Adrenal gland (tissue), 5 donors: ENCODE results near the gene CSAD.

Experiments used
- CTCF ChIP-seq, 6 experiments: fragments of 450-650 bp in 4 of 6; fragments of 200-600 bp in 2 of 6; sonication (generic) in 1 of 6; IDR thresholded peaks; 1 replicate in 5 of 6; 2 replicates in 1 of 6; pipeline versions ENCODE4 v1.5.1 to v1.8.0; 2016 to 2021; ENCODE audit warnings: antibody characterized with exemption in 6 of 6, mild to moderate bottlenecking in 2 of 6, moderate library complexity in 1 of 6
- POLR2A ChIP-seq, 2 donors: fragments of 450-650 bp; IDR thresholded peaks; one replicate each; pipeline ENCODE4 v1.6.1; 2017; ENCODE audit warnings: antibody characterized with exemption in 2 of 2, mild to moderate bottlenecking in 2 of 2, moderate library complexity in 1 of 2
- donor health status: DM: no; HTN: no; CAD: no.

- no peak for TF ChIP-seq CTCF (IDR thresholded peaks at IDR 0.05)
- no peak for TF ChIP-seq POLR2A (IDR thresholded peaks at IDR 0.05)
Observed at GRCh38 chr12:53160673-53161072, 20.1 kb downstream of the CSAD start.
